ENCODE data around the gene BORCS5.

DNA sequence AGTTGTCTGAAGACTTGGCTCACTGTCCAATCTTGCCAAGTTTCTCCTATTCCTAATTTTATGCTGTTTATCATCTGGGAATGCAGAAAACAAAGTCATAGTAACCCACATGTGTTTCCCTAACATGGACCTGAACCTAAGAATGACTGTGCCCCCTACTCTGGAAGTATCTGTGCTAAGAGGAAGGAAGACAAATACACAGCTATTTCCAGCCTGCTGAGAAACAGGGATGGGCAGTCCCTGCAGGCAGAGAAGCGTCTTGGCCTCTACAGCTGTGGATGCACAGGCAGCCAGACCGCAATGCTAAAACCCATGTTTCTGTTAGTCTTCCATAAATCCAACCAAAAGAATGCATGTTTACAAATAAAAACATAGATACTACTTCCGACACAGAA, 149.6 kb downstream of the BORCS5 start:
- TF ChIP-seq CTCF (IDR thresholded peaks at IDR 0.05) = no peak
- no peak for TF ChIP-seq POLR2A (IDR thresholded peaks at IDR 0.05)

Measured in uterus (tissue), 2 donors.